ENCODE measurements around the gene SMIM24.

DNA sequence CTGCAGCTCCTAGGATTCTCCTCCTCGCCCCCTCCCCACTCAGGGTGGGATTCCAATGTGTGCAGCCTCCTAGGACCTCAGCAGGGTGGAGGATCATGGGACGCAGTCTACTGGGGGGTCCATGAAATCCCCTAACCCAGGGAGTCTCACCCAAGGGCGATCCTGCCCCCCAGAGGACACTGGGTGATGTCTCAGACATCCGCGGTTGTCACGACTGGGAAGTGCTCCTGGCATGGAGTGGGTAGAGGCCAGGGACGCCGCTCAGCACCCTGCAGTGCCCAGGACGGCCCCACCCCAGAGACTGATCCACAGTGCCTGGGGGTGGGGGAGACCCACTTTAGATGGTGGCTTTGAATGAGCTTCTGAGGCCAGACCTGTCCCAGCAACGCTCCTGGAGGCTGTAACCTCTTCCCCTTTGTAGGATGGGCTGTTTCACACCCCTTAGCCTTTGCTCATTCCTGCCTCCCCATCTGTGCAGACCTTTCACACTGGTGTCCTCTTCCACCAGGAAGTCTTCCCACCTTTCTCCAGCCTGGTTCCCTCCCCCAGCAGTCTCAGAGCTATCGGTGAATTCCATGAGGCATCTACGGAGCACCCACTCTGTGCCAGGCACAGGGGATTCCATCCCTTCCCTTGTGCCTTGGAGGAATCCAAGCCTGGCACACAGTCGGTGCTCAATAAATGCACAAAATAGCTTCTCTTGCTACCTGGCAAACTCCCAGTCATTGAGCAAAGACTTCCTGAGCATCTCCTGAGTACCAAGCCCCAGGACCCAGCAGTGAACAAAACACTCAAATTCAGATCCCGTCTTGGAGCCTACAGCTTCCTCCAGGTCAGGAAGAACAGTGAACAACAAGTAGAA, 10.5 kb downstream of the SMIM24 start:
- TF ChIP-seq, protein P1, sequence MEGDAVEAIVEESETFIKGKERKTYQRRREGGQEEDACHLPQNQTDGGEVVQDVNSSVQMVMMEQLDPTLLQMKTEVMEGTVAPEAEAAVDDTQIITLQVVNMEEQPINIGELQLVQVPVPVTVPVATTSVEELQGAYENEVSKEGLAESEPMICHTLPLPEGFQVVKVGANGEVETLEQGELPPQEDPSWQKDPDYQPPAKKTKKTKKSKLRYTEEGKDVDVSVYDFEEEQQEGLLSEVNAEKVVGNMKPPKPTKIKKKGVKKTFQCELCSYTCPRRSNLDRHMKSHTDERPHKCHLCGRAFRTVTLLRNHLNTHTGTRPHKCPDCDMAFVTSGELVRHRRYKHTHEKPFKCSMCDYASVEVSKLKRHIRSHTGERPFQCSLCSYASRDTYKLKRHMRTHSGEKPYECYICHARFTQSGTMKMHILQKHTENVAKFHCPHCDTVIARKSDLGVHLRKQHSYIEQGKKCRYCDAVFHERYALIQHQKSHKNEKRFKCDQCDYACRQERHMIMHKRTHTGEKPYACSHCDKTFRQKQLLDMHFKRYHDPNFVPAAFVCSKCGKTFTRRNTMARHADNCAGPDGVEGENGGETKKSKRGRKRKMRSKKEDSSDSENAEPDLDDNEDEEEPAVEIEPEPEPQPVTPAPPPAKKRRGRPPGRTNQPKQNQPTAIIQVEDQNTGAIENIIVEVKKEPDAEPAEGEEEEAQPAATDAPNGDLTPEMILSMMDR (IDR thresholded peaks at IDR 0.05), result peak in 2 of 12 donors; percentile 10 to 19
- TF ChIP-seq POLR2A (IDR thresholded peaks at IDR 0.05), result no peak

All from heart left ventricle (tissue), 13 donors.